ENCODE results near the gene MRPS2.

- TF ChIP-seq CTCF (IDR thresholded peaks at IDR 0.05) (no peak), POLR2A (IDR thresholded peaks at IDR 0.05) (no peak)
Observed at GRCh38 chr9:135525241-135526088, 25.0 kb downstream of the MRPS2 start.

All from body of pancreas (tissue), 4 donors.